Measurements from ENCODE around the gene SCARB2.

The SCARB2 gene

DNA sequence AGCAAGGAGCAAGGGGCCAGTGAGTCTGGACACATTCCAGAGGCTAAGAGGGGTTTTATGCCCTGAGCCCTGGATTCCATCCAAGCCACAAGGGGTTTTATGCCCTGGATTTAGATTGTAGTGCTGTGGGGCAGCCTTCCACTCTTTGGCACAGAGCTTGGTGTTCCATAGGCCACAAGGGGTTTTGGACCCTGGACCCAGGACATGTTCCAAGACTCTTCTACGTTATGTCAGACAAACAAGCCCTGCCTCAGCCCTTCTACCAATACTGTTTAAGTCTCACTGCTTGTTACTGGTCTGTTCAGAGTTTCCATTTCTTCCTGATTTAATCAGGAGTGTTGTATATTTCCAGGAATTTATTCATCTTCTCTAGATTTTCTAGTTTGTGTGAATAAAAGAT, 12.8 kb upstream of the SCARB2 start:
- FAIRE-seq = no peak

DNA sequence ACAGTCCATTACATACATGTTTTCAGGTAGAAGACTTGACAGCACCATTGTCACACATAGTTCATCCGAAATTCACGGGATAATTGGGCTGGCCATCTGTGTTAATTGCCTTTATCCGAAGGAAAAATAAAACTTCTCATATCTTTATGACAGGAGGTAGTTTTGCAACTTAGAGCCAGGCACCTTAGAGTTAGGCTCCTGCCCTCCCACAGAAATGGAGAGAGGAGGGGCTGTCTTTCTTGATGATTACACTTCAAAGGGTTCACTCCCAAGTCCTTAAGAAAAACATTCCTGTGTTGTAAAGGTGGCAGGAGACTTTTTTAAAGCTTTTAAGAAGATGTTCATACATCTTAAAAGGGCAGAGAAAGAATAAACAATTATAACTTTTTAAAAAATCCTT, 10.5 kb upstream of the SCARB2 start:
- FAIRE-seq = no peak

DNA sequence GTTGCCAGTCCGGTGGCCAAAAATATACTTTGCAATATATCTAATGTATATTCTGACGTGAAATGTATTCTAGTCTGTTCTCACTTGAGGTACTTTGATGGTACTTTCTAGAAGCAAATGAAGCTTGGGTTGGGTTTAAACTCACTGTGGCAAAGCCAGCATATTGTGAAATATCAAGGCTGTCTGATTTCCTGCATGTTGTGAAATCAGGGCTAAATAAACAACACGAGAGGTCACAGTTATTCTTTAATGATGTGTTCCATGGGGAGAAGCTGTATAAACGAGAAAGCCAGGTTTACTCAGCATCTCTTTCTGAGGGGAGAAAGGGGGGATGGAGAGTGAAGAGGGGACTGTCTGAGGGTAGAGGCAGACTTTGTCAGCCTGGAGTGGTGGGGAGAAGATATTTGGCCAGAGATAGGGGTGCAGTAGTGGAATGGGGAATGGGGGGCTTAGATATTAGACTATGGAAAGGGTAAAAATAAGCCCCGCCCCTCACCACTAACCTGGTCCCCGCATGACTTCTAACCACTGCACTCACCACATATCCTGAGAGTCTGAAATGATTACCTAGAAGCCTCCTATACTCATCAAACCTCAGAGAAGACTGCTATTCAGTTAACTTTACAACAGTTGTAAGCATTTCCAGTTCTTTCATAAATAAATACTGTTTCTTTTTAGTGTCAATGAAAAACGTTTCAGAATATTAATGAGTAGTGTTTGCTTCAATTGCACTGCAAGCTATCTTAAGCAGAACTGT, 5.9 kb upstream of the SCARB2 start:
- no peak for FAIRE-seq

DNA sequence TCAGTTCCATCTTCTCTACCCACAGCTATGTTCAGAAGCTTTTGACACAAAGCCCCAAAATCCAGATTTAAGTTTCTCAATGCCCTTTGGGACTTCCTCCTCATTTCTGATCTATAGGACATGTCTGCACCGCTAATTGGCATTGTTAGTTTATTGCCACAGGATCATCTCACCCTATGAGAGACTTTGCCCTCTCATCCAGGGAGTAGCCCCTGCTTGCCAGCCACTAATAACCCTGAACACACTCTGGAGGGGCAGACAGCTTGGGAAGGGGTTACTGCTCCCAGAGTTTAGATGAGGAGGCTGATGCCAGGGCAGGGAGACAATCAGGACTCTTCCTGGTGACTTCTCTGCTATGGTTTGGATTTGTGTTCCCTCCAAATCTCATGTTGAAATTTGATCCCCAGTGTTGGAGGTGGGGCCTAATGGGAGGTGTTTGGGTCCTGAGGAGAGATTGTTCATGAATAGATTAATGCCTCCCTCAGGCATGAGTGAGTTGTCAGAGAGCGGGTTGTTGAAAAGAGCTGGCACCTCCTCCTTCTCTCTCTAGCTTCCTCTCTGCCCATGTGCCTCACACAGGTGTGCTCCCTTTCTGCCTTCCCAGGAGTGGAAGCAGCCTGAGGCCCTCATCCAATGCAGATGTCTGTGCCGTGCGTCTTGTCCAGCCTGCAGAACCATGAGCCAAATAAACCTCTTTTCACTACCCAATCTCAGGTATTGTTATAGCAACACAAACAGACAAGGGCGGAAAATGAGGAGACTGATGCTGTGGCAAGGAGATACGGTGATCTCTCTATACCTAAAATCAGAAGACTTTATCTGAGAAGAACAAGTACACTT, 3.6 kb upstream of the SCARB2 start:
- FAIRE-seq = no peak

DNA sequence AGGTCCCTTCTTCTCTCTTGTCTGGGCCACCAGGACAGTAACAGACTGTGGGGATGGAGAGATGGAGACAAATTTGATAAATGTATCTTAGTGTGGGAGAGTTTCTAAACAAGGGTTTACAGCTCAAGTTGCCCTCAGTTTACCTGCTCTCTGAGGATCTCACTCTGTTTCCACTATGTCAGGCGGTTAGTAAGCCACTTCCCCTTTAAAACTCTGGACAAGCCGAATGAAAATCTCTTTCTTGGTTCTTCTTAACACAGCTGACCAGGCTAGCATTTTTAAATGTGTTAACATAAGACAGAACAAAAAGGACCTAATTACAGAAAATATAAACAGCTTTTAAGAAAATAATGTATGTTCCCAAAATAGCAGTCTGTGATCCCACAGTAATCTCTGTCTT, 2.9 kb upstream of the SCARB2 start:
- FAIRE-seq = no peak

DNA sequence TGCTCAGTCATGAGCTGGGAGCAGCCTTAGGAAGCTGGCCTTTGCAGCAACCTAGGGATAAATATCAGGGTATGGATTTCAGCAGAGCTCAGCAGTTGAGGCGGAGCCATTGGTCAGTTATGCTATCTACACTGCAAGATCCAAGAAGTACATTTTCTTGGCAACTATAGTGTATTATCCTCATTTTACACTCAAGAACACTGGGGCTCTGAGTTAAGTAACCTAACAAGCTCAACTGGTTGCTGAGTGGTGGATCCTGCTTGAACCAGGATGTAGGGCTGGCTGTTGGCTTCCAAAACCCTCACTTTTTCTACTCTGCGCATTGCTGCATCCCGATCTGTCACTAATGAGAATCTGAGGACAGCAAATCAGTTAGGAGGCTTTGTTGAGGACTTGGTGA, 1.5 kb upstream of the SCARB2 start:
- FAIRE-seq = no peak

DNA sequence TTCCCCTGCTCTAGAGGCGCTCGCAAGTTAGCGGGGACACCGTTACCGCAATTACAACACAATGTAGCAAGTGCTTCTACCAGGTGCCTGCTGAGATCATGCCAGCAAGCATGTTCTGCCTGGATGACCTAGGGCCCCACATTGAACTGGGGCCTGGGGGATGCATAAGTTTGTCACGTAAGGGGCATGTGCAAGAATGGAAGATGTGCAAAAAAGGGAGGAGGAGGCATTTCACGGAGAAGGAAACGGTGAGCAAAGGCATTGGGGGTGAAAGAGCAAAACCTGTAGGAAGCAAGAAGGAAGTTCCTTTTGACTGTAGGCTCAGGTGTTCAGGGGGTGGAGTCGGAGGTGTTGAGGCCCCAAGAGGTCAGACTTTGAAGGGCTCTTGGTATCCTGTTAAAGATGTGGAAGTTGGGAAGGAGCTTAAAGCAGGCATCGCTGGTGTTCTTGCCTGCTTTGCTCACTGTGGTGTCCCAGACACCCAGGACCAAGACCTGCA, 602 bp upstream of the SCARB2 start:
- no peak for FAIRE-seq

DNA sequence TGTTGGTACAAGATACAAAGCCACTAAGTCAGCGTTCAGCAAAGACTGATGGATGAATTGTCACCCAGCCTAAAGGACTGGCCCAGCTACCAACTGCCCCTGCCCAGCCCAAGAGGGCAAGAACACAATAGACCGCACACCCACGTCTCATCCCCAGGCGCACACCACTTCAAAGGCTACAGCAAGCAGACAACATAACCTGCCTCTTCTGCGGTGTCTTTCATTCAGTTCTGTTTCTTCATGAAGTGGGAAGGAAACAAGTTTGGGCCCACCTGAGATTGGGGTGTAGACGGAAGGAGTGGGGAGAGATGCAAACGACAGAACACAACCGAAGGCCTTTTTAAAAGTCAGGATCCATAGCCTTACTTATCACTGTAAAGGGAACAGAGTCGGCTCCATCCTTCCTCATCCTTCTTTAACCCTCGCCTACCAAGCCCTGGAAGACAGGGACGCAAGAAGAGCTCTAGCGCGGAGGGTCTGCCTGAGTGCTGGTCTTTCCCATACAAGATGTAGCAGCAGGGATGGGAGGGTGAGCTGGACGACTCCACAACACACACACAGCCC, 691 bp downstream of the SCARB2 start:
- no peak for FAIRE-seq

DNA sequence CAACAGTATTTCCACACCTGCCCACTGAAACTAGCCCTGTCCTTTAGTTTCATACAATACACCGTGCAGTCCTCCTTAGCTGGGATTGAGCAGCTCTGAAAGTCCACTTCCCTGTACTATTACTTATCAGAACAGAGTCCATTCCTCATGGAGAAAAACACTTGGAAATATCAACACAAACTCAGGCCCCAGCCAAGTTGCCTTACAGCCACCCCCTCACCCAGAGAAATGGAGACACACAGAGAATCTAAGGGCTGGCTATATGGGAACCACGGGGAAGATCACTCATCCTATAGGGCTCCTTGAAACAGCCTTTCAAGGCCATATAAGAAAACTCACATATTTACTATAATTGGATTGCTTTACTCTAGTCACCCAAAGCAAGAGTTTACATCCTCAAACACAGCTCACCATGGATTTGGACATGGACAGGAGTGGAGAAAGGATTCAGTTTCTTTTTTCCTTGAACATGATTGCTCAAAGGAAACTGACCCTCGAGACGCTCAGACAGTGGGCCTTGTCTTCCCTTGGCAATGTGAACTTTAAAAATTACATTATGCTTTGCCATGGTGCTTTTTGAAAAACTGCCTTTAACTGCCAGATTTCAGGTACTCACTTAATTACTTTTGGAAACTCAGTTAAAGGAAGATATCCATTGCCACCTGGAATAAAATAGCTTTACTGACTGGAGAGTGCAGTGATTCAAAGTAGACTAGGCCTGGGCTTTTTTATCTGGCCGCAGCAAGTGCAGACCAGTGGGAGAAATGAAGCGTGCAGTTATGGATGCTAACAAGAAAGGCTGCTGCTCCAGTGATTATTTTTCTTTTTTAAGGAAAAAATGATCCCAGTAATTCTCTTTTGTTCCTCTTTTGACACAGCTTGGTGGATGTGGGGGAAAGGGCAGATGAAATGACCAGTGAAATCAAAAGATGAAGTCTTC, 1.6 kb downstream of the SCARB2 start:
- FAIRE-seq = no peak

DNA sequence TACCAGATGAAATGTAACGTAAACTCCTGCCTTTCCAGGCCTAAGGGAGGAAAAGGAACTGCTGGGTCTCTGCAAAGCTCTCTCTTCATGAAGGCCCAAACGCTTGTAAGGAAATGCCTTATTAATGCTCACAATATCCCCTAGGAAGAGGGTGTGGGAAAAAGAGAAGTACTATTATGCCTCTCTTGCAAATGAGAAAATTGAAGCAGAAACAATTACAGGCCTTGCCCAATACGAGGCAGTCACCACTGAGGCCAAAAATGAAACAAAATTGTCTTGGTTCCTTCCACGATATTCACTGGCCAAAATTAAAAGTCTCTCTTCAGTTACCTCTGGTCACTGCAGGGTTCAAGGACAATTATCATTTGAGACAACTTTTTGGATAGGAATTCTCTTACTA, 3.2 kb downstream of the SCARB2 start:
- FAIRE-seq = no peak

DNA sequence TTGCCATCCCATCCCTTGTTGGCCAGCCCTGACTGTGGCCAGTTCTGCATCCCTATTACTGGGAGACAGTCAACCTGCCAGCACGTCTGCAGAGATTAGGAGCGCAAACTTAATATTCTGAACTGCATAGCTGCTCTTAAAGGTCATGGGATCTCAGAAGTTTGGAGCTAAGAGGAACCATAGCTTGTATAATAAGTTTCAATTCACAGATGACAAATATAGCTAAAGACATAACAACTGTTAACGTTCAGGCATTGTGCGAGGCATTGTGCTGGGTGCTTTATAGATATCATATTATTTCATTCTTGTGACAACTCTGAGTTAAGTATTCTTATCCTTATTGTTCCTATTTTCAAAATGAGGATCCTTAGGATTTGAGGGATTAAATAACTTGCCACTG, 3.7 kb downstream of the SCARB2 start:
- FAIRE-seq = no peak

DNA sequence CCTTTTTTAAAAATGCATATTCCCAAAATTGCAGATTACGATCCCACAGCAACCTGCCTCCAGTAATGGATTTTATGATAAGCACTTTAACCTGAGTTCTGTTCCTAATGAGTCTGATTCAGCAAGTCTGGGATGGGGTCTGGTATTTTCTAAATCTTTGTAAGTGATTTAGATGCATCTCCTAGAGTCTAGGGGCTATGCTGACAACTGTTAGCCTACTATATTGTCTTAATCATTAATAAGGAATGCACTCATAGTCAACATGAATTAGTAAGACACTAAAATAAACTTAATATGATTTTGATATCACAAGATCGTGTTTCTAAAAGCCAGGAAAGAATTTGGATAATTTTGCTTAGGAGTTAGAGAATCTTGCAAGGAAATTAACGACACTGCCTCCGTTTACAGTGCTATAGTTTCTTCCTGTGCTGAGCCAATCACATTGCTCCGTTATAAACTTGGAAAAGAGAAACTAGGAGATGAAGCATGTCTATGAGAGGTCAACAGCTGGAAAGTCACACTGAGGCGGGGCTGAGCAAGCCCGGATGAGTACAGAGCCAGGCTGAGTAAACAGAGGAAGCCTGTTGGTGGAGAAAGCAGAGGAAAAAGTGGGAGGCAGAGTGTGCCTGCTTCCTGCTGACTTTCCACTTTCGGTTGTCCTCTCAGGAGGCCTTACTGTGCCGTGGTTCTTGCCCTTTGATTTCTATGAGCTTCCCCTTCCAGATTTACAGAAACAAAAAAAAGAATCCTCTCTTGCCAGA, 5.4 kb downstream of the SCARB2 start:
- peak; percentile 92 for FAIRE-seq

DNA sequence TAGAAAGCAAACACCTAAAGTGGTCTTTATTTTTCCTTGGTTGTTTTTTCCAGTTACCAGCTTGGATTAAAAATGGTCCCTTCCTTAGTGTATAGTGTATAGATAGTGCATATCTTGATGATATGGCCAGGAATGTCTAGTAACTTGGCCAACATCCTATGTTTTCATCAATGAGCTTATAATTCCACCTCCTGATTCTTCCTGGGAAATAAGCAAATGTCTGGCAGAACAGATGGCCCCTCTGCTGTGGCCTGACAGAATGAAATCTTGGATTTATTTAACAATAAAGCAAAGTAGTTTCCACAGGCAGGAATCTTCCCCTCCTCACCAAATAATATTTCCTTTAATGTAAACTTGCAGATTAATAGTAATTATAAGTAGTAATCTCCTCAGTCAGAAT, 6.1 kb downstream of the SCARB2 start:
- FAIRE-seq = no peak

DNA sequence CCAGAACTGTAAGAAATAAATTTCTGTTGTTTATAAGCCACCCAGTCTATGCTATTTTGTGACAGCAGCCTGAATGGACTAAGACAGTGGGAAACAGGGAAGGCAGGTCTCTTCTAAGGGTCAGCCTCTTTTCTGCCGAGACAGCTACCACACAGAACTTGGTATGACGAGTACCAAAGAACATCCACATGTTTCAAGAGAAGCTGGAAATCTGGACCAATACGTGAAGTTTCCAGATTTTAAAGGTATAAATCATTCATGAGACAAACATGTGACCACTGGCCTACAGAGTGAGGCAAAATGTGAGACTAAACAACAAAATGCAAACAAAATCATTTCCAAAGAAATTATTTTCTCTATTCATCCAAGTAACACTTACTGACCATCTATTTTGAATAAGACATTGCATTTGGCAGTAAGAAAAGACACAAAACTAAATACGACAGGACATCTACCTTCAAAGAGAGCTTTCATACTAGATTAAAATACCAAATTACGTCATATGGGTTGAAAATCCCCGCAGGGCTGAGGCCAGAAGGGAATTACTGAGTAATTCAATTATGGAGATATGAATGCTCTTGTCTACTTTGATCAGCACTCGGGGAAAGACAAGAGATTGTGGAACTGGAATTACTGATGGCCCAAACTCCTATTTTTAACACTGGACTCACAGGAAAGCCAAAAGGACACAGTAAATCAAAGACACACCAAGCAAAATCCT, 7.2 kb downstream of the SCARB2 start:
- FAIRE-seq = no peak

DNA sequence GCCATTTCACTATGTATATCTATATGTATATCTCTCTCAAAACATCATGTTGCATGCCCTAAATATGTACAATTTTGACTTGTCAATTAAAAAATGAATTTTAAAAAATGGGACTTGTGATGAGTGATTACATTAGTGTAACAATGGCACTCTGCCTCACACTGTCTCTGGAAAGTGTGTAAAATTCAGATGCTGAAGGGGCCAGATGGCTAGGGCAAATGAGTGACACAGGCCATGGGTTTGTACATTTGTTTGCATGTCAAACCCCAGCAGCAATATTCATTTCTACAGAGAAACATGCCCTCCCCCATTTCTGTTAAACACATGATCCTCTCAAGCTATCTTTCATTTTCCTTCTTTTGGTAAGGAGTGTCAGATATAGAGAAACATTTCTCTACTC, 8.1 kb downstream of the SCARB2 start:
- FAIRE-seq = no peak

DNA sequence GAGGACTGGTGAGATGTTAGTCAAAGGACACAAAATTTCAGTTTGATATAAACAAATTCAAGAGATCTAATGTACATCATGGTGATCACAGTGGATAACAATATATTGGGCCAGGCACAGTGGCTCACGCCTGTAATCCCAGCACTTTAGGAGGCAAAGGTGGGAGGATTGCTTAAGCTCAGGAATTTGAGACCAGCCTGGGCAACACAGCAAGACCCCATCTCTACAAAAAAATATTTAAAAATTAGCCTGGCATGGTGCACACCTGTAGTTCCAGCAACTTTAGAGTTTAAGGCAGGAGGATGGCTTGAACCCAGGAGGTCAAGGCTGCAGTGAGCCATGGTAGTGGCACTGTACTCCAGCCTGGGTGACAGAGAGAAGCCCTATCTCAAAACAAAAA, 8.7 kb downstream of the SCARB2 start:
- FAIRE-seq = no peak

DNA sequence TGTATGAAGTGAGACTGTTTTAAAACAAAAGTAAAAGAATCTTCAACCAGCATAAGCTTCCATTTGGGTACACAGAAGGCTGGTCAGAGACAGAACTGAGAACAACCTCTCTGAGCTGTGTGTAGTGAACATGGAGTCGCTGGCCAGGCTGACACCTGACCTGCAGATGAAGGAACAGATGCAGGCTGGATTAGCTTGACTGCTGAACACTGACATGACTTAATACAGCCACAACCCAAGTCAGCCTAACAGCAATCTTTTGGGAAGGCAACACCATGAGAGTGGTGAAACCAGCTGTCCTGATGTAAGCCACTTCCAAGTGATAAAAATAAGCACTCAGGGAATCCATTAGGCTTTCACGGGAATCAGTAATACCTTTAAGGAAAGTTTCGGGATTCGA, 10.1 kb downstream of the SCARB2 start:
- no peak for FAIRE-seq

DNA sequence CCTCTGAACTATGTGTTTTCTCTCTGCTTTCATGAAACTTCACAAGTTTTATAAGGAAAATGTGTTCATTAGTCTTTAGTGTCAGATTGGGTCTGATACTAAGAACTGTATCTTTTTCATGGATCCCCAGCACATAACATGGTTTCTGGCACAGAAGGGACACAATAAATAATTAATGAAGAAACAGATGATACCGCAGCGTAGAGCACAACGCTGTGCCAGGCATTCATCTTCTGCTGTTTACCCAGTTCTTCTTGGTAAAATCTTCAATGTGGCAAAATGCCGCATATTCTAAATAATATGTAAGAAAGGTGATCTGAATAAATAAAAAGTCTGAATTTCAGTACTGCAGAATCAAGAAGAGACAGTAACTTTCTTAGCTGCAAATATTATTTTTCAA, 12.3 kb downstream of the SCARB2 start:
- FAIRE-seq = no peak

DNA sequence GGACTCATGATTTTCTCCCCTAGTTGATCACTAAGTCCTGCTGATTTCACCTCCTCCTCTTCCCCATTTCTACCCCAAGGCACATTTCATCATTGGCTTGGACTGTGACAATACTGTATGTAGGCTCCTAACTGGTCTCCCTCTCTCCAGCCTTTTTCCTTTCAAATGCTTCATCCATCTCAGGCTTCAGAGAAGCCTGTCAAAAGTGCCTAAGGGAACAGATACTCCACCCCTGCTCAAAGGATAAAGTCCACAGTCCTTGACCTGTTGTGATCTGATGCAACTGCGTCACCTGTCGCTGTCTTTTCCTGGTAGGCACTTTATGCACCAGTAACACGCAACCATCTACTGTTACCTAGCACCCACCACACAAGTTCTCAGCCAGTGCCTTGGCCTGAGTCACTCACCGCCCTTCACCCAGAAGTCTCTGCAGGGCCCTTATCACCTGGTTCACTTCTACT, 12.8 kb downstream of the SCARB2 start:
- no peak for FAIRE-seq

DNA sequence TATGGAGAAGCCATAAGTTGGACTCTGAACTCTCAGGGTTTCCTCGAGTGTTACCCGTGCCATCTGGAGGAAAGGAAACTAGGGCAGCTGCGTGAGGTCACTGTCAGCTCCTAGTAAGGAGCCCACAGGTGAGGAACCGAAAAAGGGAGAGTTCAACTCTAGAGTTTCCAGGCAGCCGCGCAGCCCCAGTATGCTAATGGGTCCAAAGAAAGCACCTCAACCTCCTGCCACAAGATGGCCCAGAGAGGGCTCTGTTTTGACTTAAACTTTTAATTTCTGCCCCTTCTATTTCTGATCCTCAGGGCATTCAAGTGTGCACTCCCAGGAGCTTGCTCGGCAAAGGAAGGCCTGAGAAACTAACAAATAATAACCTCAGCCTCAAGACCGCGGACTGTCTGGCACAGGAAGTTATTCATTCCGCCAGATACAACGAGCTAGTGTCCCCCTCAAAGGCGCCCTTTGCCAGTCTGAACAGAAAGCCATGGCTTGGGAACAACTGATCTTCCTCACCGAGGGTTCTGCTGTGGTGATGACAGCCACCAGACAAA, 13.9 kb downstream of the SCARB2 start:
- no peak for FAIRE-seq
